HG02970 (cell line): ENCODE results near the gene SLC16A10.
"Not testable (repeated sequence)": the region's sequence is repeated elsewhere in the genome, so short reads cannot be mapped to it uniquely, and the experiment has no call there.

ENCODE experiments used
- ATAC-seq: cut with Tn5 transposase; IDR thresholded peaks from one replicate; pipeline ENCODE4 v1.9.1; 2021; ENCODE audit warnings: mild to moderate bottlenecking, moderate library complexity, moderate number of reproducible peaks; ENCODE audit not compliant: unreplicated experiment, low FRiP score

Gene SLC16A10

DNA sequence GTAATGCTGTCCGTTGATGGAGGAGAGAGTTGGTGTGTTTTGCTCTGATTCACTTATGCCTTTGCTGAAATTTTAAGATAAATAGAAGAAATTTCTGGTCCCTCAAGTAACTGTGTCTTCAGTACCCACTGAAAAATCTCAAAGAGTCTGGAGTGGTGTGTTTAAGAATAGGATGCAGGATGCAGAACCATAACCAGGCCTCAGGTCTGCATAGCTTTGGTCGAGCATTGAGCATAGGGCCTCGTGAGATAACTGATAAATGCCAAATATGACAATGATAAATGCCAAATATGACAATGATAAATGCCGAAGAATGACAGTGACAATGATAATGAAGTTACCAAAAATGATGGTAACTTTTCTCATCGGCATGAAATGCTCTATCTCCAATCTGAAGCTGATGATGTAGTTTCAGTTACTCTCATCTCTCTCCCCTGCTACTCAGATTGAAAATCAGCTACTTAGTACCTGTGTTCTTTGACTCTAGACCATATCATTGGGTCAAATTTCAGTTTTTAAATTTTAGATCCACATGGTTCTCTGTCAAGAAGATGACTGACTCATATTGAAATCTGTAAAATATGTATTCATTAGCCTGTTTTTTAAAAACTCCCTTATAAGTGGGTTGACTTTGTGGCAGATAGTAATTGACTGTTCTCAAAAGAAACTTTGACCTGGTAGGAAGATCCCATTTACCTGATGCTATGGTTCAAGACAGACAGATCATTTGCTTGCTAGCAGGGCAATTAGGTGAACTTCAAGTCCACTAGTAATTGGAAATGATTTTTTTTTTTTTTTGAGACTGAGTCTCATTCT is 96.6 kb downstream of the SLC16A10 start:
- ATAC-seq, result no peak

DNA sequence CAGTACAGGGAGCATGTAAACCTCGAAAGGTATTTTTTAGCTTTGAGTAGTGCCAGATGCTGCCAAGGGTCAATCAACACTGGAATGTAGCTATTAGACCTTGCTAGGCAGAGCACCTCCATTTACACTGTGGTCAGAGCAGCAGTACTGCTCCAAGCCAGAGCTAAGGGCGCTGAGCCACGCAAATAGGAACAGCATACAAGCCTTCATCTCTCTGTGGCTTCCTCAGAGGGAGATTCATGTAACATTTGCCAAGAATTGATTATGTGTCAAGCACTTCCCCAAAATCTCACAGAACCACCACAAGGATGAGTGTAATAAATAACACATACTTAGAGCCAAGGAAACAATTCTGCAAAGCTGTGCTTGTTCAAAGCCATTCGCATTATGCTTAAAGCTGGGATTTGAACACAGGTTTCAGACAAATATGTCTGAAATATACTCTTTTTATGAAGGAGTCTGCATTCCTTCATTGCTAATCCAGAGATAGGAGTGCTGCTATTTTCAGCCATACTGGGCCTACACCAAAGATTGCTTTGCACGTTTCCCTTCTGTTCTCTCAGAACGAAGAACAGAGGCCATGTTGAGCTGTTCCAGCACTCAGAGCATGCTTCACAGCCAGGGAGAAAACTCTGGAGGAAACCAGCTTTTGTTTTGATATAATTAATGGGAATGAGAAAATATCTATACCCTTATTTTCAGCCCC is 97.7 kb downstream of the SLC16A10 start:
- ATAC-seq, result no peak

GRCh38 chr6:111185954-111186353 is 98.7 kb downstream of the SLC16A10 start:
- ATAC-seq, result no peak

- no peak for ATAC-seq
Measured at GRCh38 chr6:111187874-111188273, 100.6 kb downstream of the SLC16A10 start.

DNA sequence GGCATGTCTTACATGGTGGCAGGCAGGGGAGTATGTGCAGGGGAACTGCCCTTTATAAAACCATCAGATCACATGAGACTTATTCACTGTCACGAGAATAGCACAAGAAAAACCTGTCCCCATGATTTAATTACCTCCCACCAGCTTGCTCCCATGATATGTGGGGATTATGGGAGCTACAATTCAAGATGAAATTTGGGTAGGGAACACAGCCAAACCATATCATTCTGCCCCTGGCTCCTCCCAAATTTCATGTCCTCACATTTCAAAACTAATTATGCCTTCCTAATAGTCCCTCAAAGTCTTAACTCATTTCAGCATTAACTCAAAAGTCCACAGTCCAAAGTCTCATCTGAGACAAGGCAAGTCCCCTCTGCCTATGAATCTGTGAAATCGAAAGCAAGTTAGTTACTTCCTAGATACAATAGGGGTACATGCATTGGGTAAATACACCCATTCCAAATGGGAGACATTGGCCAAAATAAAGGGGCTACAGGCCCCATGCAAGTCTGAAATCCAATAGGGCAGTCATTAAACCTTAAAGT is 102.4 kb downstream of the SLC16A10 start:
- ATAC-seq, result not testable (repeated sequence)

DNA sequence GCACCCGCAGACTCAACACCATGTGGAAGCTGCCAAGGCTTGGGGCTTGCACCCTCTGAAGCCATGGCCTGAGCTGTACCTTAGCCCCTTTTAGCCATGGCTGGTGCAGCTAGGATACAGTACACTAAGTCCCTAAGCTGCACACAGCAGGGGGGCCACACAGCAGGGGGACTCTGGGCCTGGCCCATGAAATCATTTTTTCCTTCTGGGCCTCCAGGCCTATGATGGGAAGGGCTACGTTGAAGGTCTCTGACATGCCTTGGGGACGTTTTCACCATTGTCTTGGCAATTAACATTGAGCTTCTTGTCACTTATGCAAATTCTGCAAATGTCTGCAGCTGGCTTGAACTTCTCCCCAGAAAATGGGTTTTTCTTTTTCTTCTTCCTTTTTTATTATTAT is 103.3 kb downstream of the SLC16A10 start:
- no peak for ATAC-seq

- not testable (repeated sequence) for ATAC-seq
Measured at GRCh38 chr6:111191136-111191535, 103.8 kb downstream of the SLC16A10 start.

GRCh38 chr6:111192911-111193555 is 105.7 kb downstream of the SLC16A10 start:
- ATAC-seq, result no peak

DNA sequence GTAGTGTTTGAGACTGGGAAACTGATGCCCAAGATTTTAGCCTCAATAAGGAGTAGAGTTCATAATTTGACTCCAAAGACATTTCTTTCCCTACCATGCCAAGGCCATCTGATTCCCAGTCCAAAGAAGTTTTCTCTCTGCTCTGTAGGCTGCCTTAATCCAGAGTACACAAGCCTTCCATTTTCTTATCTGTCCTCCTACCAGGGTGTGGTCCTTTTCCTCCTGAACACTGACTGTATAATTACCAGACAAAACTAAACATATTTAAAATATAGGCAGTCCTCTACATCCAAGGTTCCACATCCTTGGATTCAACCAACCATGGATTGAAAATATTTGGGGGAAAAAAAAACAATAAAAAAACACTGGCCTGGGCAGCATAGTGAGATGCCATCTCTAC is 108.4 kb downstream of the SLC16A10 start:
- ATAC-seq, result no peak

GRCh38 chr6:111198841-111199240 is 111.5 kb downstream of the SLC16A10 start:
- ATAC-seq, result no peak

DNA sequence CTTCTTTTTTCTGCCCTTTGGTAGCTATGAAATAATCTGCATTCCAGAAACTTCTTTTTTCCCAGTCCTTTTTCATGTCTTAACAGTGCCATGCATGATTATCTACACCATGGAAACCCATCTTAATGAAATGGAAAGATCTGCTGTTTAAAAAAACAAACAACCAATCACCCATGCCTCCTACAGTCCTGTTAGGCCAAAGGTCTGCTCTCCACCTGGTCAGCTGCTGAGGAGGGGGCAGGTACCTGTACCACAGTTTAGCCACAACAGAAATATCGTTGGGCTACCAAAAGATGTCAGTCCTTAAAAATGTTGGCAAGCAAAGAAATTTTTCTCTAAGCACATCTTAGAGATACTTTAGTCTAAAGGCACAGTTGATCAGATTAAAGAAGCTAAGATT is 112.6 kb downstream of the SLC16A10 start:
- ATAC-seq, result no peak

GRCh38 chr6:111200350-111201243 is 113.3 kb downstream of the SLC16A10 start:
- no peak for ATAC-seq

GRCh38 chr6:111201244-111201554 is 113.9 kb downstream of the SLC16A10 start:
- ATAC-seq, result no peak

- ATAC-seq, result no peak
Measured at GRCh38 chr6:111201764-111202163, 114.5 kb downstream of the SLC16A10 start.

DNA sequence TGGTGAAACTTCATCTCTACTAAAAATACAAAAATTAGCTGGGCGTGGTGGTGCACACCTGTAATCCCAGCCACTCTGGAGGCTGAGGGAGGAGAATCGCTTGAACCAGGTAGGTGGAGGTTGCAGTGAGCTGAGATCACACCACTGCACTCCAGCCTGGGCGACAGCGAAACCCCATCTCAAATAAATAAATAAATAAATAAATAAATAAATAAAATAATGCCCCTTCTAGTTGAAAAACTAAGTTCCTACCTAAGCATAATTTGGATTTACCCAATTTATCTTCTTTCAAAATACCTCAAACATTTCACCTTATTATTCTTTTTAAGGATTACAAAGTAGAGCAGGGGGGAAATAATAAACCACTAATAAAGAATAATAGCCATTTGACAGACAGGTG is 116.2 kb downstream of the SLC16A10 start:
- not testable (repeated sequence) for ATAC-seq

DNA sequence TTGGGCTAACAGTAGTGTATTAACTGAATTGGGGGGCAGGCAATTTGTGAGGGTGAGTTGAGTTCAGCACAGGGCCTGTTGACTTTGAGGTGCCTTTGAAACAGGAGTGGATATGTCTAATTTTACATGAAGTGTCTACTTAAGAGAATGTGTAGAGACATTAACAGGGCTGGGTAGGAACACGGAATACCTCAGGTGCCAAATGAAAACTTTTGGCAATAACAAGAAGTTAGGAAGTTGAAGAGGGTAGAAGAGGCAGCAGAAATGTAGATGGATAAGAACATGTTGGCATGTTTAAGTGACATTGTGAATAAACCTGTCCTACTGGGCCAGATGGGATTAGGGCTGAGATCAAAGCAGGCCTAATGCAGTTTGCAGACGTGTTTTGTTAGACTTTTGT is 117.0 kb downstream of the SLC16A10 start:
- ATAC-seq, result no peak

DNA sequence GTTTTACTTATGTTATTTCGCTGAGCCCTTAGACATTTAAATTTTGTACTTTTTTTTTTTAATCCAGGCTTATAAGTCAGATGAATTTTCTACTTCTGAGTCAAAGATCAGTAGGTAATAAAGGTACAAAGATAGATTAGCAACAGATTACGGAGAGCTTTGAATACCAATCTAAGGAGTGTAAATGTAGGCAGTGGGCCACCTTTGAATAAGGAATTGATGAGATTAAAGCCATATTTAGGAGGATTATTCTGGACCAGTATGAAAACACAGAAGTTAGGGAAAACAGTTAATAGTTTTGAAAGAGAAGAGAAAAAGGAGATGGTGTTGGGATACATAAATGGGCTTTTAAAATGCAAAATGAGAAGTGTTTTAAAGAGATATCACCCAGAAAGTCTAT is 117.6 kb downstream of the SLC16A10 start:
- no peak for ATAC-seq

DNA sequence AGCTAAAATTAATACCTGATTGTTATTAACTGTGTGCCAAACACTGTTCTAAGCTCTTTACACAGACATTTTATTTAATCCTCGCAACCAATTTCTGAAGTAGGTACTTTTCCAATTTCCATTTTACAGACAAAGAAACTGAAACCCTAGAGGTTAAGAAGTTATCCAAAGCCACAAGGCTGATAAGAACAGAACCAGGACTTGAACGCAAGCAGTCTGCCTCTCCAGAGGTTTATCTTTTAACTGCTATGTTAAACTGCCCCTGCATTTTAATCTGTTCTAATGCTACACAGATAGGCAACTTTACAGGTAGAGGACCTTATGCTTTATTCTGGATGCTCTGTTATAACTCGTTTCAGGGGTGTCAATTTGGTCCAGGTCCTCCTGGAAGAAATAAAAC is 118.2 kb downstream of the SLC16A10 start:
- ATAC-seq, result no peak

DNA sequence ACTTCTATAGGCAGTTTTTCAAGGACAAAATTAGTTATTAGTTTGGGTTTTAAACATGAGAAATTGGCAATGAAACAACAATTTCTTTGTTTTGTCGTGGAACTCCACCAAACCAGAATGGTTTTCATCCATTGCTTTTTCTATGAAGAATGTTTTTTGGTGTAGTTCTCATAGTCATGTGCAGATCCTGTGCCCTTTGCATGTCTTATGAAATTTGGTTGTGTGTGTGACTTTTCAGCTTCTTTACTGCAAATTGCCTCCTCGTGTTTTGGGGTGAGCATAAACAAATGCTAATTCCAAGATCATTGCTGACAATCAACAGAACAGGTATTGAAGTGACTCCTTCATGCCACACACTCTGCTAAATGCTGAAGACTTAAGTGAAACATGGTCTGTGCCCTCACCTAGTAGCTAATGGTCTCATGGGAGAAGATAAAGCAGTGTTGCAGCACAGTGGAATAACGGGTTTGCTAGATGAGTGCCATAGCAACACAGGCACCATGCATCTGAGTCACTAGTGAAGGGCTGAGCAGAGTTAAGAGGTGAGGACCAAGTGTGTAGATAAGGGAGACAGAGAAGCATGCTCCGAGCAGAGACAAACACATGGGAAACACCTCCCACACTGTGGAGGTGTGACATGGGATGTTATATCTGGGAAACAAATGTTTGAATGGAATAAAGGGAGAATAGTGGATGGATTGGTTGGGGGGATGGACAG is 120.0 kb downstream of the SLC16A10 start:
- no peak for ATAC-seq

- no peak for ATAC-seq
Measured at GRCh38 chr6:111208933-111209332, 121.6 kb downstream of the SLC16A10 start.
